Peyer's patch (tissue), 4 donors: ENCODE data around the gene TMEFF2.

Source experiments
- POLR2A ChIP-seq, 2 donors: fragments of 450-650 bp; IDR thresholded peaks; one replicate each; pipeline ENCODE4 v1.5.1; 2017; ENCODE audit warnings: antibody characterized with exemption in 2 of 2, mild to moderate bottlenecking in 2 of 2, moderate library complexity in 2 of 2
- TF ChIP-seq, protein P1 (sequence below), 6 experiments: fragments of 450-650 bp in 4 of 6; fragments of 200-600 bp in 2 of 6; sonication (generic) in 1 of 6; IDR thresholded peaks; one replicate each; pipeline ENCODE4 v1.5.1; 2017 to 2019; ENCODE audit warnings: antibody characterized with exemption in 6 of 6, mild to moderate bottlenecking in 3 of 6, moderate library complexity in 1 of 6

DNA sequence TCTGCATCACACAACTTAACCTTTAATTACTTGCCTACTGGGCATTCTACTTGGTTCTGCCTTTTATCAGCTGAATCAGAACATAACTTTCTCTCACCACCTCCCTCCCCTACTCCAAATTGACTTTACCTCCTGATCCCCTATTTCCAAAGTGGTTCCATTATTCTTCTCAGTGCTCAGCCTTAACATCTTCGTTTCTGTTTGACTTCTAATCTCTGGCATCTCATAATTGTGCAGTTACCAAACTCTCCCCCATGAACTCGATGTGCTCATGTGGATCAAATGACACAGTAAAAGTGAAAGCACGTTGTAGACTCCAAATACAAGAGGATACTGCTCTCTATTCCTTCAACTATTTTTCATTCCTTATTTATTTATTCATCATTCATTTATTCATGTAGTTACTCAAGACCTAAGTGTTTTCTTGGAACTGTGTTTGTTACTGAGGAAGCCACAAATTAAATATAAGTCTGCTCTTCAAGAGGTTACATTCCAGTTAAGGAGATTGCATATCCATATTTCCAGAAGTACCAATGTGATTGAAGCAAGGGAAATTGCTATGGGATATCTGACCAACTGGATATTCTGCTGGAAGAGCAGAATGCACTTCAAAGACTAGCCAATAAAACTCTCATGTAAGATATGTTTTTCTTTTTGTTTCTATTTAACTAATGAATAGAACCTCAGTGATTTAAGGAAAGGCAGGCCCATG lies 158.8 kb downstream of the TMEFF2 start:
- TF ChIP-seq, protein P1, sequence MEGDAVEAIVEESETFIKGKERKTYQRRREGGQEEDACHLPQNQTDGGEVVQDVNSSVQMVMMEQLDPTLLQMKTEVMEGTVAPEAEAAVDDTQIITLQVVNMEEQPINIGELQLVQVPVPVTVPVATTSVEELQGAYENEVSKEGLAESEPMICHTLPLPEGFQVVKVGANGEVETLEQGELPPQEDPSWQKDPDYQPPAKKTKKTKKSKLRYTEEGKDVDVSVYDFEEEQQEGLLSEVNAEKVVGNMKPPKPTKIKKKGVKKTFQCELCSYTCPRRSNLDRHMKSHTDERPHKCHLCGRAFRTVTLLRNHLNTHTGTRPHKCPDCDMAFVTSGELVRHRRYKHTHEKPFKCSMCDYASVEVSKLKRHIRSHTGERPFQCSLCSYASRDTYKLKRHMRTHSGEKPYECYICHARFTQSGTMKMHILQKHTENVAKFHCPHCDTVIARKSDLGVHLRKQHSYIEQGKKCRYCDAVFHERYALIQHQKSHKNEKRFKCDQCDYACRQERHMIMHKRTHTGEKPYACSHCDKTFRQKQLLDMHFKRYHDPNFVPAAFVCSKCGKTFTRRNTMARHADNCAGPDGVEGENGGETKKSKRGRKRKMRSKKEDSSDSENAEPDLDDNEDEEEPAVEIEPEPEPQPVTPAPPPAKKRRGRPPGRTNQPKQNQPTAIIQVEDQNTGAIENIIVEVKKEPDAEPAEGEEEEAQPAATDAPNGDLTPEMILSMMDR (IDR thresholded peaks at IDR 0.05) = no peak
- no peak for TF ChIP-seq POLR2A (IDR thresholded peaks at IDR 0.05)
